A204.1 (cell line): ENCODE data around the gene BZW1.

Experiments used
- FAIRE-seq: peaks from 2 replicates; lab custom pipeline; 2012; peaks lifted over from hg19 to GRCh38; lab: Jason Lieb, UNC

BZW1 gene

GRCh38 chr2:200839513-200839912, 27.8 kb downstream of the BZW1 start:
- no peak for FAIRE-seq

- no peak for FAIRE-seq
Measured at GRCh38 chr2:200843993-200844948, 32.6 kb downstream of the BZW1 start.

GRCh38 chr2:200845194-200845593, 33.5 kb downstream of the BZW1 start:
- no peak for FAIRE-seq

- no peak for FAIRE-seq
Measured at GRCh38 chr2:200845669-200846325, 34.1 kb downstream of the BZW1 start.

- no peak for FAIRE-seq
Measured at GRCh38 chr2:200847269-200847668, 35.6 kb downstream of the BZW1 start.

GRCh38 chr2:200847939-200848338, 36.2 kb downstream of the BZW1 start:
- FAIRE-seq, result no peak

GRCh38 chr2:200850512-200851256, 39.0 kb downstream of the BZW1 start:
- FAIRE-seq, result no peak

- FAIRE-seq, result no peak
Measured at GRCh38 chr2:200851398-200852248, 39.9 kb downstream of the BZW1 start.

GRCh38 chr2:200852605-200853004, 40.9 kb downstream of the BZW1 start:
- FAIRE-seq, result no peak

- FAIRE-seq, result no peak
Measured at GRCh38 chr2:200856806-200857205, 45.1 kb downstream of the BZW1 start.

GRCh38 chr2:200860092-200860795, 48.5 kb downstream of the BZW1 start:
- FAIRE-seq, result no peak

GRCh38 chr2:200861617-200862155, 50.0 kb downstream of the BZW1 start:
- no peak for FAIRE-seq

GRCh38 chr2:200862532-200863000, 50.9 kb downstream of the BZW1 start:
- no peak for FAIRE-seq

- no peak for FAIRE-seq
Measured at GRCh38 chr2:200863782-200864175, 52.1 kb downstream of the BZW1 start.

GRCh38 chr2:200864176-200865034, 52.7 kb downstream of the BZW1 start, which contains the start of gene CLK1:
TSS of gene CLK1 (minus strand) at chr2:200864658. CDS start at chr2:200861862, 2,796 bp downstream.
- no peak for FAIRE-seq

- FAIRE-seq, result no peak
Measured at GRCh38 chr2:200869014-200869413, 57.3 kb downstream of the BZW1 start.

- FAIRE-seq, result no peak
Measured at GRCh38 chr2:200871151-200871550, 59.4 kb downstream of the BZW1 start.

GRCh38 chr2:200873560-200873959, 61.9 kb downstream of the BZW1 start:
- FAIRE-seq, result no peak
